Panc1 (cell line): ENCODE data around the gene RAPGEF5. TPM values are rescaled to one million over a fixed set of nuclear protein-coding genes. Genes with fewer than 3 reads are reported as not detected.

Source experiments
- ATAC-seq: fragments of 200-7000 bp; cut with Tn5 transposase; 2 replicates; pipeline ENCODE4 v1.9.1; 2020; ENCODE audit warnings: mild to moderate bottlenecking, moderate library complexity
- BruUV-seq: library from RNA; stranded (reverse); fragments of 400-500 nt; replicated peaks from 2 replicates; lab custom pipeline; 2021; lab: Mats Ljungman, UMichigan
- CTCF ChIA-PET: fragments of 300-600 bp; sonication (Branson Sonifier 250); formaldehyde crosslinking; loops from one replicate; lab custom pipeline; 2022; ENCODE audit warnings: antibody characterized with exemption; lab: Charles Lee
- POLR2A ChIA-PET: fragments of 300-600 bp; sonication (Branson Sonifier 250); formaldehyde crosslinking; loops from one replicate; lab custom pipeline; 2022; ENCODE audit warnings: antibody characterized with exemption; lab: Charles Lee
- DNase-seq: peaks from one replicate; pipeline ENCODE4 v3.0.0-alpha.2; 2010; ENCODE audit warnings: low read depth, low spot score
- H3K27ac ChIP-seq: 2 replicates; pipeline ENCODE4 v1.5.1; 2011; ENCODE audit warnings: mild to moderate bottlenecking, low read length, inconsistent platforms
- H3K27me3 ChIP-seq: fragments of 200-500 bp; sonication (Bioruptor generic); 2 replicates; pipeline ENCODE4 v1.6.0; 2014; ENCODE audit warnings: low read length, inconsistent platforms; ENCODE audit not compliant: control insufficient read depth, insufficient read depth
- H3K36me3 ChIP-seq: fragments of 200-500 bp; sonication (Bioruptor generic); 2 replicates; pipeline ENCODE4 v1.5.1; 2014; ENCODE audit warnings: inconsistent platforms, mild to moderate bottlenecking, low read length, moderate library complexity; ENCODE audit not compliant: control insufficient read depth, insufficient read depth
- H3K4me1 ChIP-seq: 2 replicates; pipeline ENCODE4 v1.5.1; 2011; ENCODE audit warnings: inconsistent platforms, mild to moderate bottlenecking, low read length, moderate library complexity; ENCODE audit not compliant: control insufficient read depth, insufficient read depth
- H3K4me3 ChIP-seq, 2 experiments: 2 replicates each; pipeline ENCODE4 v1.5.1; 2011 to 2012; ENCODE audit warnings: low read depth in 2 of 2, low read length in 2 of 2, mild to moderate bottlenecking in 2 of 2, inconsistent platforms in 1 of 2, moderate library complexity in 1 of 2
- H3K9me3 ChIP-seq: fragments of 200-500 bp; sonication (Bioruptor generic); 2 replicates; pipeline ENCODE4 v1.5.1; 2014; ENCODE audit warnings: low read depth, mild to moderate bottlenecking, inconsistent platforms, low read length, moderate library complexity; ENCODE audit not compliant: control insufficient read depth, insufficient read depth
- POLR2AphosphoS5 ChIP-seq: IDR thresholded peaks from 2 replicates; pipeline ENCODE4 v1.6.1; 2012; ENCODE audit warnings: mild to moderate bottlenecking, low read depth, low read length, moderate library complexity
- SIN3A ChIP-seq: IDR thresholded peaks from 2 replicates; pipeline ENCODE4 v1.6.1; 2012; ENCODE audit warnings: low read depth, mild to moderate bottlenecking, low read length, moderate library complexity, borderline replicate concordance; ENCODE audit not compliant: insufficient read depth
- TCF7L2 ChIP-seq: IDR thresholded peaks from 2 replicates; pipeline ENCODE4 v1.6.1; 2011; ENCODE audit warnings: mild to moderate bottlenecking, low read depth, low read length, inconsistent platforms
- in situ Hi-C: cut with HindIII; loops from 2 replicates; pipeline ENCODE4 v1.10.0; 2016; ENCODE audit warnings: low sequenced_read_pairs, low pct_unique_long_range_greater_than_20kb
- intact Hi-C: fragments of 100-400 bp; cut with micrococcal nuclease; formaldehyde crosslinking; loops from one replicate; pipeline ENCODE4 v1.10.0; 2022; ENCODE audit not compliant: unreplicated experiment
- total RNA-seq: library from RNA; stranded (reverse); gene quantifications from one replicate; pipeline ENCODE4 v1.2.1, GENCODE V29; 2021; ENCODE audit not compliant: unreplicated experiment
- TF ChIP-seq, protein P1 (sequence below), 2 experiments: IDR thresholded peaks; 2 replicates each; pipeline ENCODE4 v1.6.1; 2011 to 2012; ENCODE audit warnings: low read depth in 2 of 2, control low read depth in 1 of 2, low read length in 1 of 2, mild to moderate bottlenecking in 1 of 2, moderate library complexity in 1 of 2; ENCODE audit not compliant: insufficient read depth in 1 of 2
- TF ChIP-seq, protein P2 (sequence below): fragments of 450-650 bp; IDR thresholded peaks from 2 replicates; pipeline ENCODE4 v1.5.1; 2017; ENCODE audit warnings: mild to moderate bottlenecking

RAPGEF5 gene
- total RNA-seq, 1 experiment from 2014 or later = 1.4 TPM

- H3K4me1 ChIP-seq = no peaks in the 10 kb centered on the region
- no peak overlapping the region for H3K27ac ChIP-seq
- no peak for TF ChIP-seq POLR2AphosphoS5
- TF ChIP-seq SIN3A = no peak
- TF ChIP-seq TCF7L2 = no peak
- TF ChIP-seq, protein P1, sequence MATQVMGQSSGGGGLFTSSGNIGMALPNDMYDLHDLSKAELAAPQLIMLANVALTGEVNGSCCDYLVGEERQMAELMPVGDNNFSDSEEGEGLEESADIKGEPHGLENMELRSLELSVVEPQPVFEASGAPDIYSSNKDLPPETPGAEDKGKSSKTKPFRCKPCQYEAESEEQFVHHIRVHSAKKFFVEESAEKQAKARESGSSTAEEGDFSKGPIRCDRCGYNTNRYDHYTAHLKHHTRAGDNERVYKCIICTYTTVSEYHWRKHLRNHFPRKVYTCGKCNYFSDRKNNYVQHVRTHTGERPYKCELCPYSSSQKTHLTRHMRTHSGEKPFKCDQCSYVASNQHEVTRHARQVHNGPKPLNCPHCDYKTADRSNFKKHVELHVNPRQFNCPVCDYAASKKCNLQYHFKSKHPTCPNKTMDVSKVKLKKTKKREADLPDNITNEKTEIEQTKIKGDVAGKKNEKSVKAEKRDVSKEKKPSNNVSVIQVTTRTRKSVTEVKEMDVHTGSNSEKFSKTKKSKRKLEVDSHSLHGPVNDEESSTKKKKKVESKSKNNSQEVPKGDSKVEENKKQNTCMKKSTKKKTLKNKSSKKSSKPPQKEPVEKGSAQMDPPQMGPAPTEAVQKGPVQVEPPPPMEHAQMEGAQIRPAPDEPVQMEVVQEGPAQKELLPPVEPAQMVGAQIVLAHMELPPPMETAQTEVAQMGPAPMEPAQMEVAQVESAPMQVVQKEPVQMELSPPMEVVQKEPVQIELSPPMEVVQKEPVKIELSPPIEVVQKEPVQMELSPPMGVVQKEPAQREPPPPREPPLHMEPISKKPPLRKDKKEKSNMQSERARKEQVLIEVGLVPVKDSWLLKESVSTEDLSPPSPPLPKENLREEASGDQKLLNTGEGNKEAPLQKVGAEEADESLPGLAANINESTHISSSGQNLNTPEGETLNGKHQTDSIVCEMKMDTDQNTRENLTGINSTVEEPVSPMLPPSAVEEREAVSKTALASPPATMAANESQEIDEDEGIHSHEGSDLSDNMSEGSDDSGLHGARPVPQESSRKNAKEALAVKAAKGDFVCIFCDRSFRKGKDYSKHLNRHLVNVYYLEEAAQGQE (IDR thresholded peaks at IDR 0.05; ENCODE audit: insufficient read depth in 1 of 2, low read depth in 2 of 2, low read length in 1 of 2) = no peak
- CTCF ChIA-PET = no interaction called here
- ATAC-seq = no peak
- H3K9me3 ChIP-seq = no peaks in the 10 kb centered on the region
- no peaks in the 10 kb centered on the region for H3K36me3 ChIP-seq
- POLR2A ChIA-PET = no interaction called here
- no peak for DNase-seq
- H3K4me3 ChIP-seq = no peak overlapping the region
- in situ Hi-C loops = no loop called here
- intact Hi-C loops = no loop called here
- no TSS peak for BruUV-seq
- H3K27me3 ChIP-seq = no peaks in the 10 kb centered on the region; the same call in 1 of the 2 replicates
These were observed 70.5 kb downstream of the RAPGEF5 start for GRCh38 chr7:22286436-22286835.

DNA sequence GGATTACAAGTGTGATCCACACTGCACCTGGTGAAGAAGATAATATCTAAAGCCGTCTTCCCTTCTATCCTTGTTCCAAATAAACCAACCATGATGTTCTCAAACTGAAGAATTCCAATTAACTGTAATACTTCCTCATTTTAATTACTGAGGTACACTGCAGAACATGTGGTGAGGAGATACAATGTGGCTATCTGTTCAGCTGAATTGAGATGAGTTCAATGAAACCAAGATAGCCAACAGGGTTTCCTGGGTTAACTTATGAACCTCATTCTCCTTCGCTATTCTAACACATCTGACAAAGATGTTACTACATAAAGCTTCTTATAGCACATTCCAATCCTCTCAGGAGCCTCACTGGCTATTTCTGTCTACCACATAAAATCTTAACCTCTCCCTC, 75.5 kb downstream of the RAPGEF5 start:
- Histone ChIP-seq H3K9me3 (no peaks in the 10 kb centered on the region), H3K27me3 (no peaks in the 10 kb centered on the region; the same call in 1 of the 2 replicates), H3K27ac (no peak overlapping the region), H3K36me3 (no peaks in the 10 kb centered on the region), H3K4me1 (no peaks in the 10 kb centered on the region), H3K4me3 (no peak overlapping the region)
- DNase-seq (no peak), ATAC-seq (no peak)
- in situ Hi-C loops (no loop called here), intact Hi-C loops (no loop called here)
- no peak for TF ChIP-seq TCF7L2
- ChIA-PET CTCF (no interaction called here), POLR2A (no interaction called here)
- no TSS peak for BruUV-seq

GRCh38 chr7:22280031-22280430, 76.9 kb downstream of the RAPGEF5 start:
- TF ChIP-seq, protein P1 (IDR thresholded peaks at IDR 0.05; ENCODE audit: insufficient read depth in 1 of 2, low read depth in 2 of 2, low read length in 1 of 2) = no peak
- no peak for TF ChIP-seq SIN3A
- no peak for TF ChIP-seq TCF7L2
- no peak for TF ChIP-seq POLR2AphosphoS5
- TF ChIP-seq, protein P2, sequence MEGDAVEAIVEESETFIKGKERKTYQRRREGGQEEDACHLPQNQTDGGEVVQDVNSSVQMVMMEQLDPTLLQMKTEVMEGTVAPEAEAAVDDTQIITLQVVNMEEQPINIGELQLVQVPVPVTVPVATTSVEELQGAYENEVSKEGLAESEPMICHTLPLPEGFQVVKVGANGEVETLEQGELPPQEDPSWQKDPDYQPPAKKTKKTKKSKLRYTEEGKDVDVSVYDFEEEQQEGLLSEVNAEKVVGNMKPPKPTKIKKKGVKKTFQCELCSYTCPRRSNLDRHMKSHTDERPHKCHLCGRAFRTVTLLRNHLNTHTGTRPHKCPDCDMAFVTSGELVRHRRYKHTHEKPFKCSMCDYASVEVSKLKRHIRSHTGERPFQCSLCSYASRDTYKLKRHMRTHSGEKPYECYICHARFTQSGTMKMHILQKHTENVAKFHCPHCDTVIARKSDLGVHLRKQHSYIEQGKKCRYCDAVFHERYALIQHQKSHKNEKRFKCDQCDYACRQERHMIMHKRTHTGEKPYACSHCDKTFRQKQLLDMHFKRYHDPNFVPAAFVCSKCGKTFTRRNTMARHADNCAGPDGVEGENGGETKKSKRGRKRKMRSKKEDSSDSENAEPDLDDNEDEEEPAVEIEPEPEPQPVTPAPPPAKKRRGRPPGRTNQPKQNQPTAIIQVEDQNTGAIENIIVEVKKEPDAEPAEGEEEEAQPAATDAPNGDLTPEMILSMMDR = no peak

More at GRCh38 chr7:22280031-22280430, 76.9 kb downstream of the RAPGEF5 start:
- Histone ChIP-seq H3K4me3 (no peak overlapping the region), H3K27ac (no peak overlapping the region), H3K4me1 (no peaks in the 10 kb centered on the region), H3K36me3 (no peaks in the 10 kb centered on the region), H3K27me3 (no peaks in the 10 kb centered on the region), H3K9me3 (no peaks in the 10 kb centered on the region)
- no peak for ATAC-seq
- in situ Hi-C loops (no loop called here), intact Hi-C loops (no loop called here)
- no TSS peak for BruUV-seq
- DNase-seq = no peak
- CTCF ChIA-PET = no interaction called here
- POLR2A ChIA-PET = no interaction called here
